Measurements from ENCODE around the gene RIMS4. TPM values are rescaled to one million over a fixed set of nuclear protein-coding genes. Genes with fewer than 3 reads are reported as not detected.
A peak's percentile ranks its signal among the peaks of the same experiment; 100 is the strongest.
"Not testable (repeated sequence)": the region's sequence is repeated elsewhere in the genome, so short reads cannot be mapped to it uniquely, and the experiment has no call there.

Gene RIMS4
- polyA plus RNA-seq, 4 donors: 0.54 to 1.0 (median 0.79) TPM

DNA sequence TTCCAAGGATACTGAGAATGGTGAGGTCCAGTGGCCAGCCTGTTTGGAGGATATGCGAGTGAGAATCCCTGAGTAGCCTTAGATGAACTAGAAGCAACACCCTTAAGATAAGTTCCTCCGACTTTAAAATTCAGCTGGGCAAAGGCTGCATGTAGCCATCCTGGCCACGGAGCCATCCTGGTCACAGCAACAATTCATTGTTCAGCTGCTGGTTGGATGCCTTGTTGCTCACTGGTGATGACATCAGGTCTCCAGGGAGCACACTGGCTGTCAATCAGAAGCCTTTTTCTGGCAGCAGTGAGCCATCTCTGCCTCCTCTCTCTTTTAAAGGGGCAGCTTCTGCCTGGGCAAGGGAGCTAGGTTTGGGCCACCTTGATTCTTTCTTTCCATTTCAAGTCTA, 22.4 kb upstream of the RIMS4 start:
- no peak for DNase-seq (ENCODE audit: low read depth in 4 of 4, low spot score in 2 of 4)

DNA sequence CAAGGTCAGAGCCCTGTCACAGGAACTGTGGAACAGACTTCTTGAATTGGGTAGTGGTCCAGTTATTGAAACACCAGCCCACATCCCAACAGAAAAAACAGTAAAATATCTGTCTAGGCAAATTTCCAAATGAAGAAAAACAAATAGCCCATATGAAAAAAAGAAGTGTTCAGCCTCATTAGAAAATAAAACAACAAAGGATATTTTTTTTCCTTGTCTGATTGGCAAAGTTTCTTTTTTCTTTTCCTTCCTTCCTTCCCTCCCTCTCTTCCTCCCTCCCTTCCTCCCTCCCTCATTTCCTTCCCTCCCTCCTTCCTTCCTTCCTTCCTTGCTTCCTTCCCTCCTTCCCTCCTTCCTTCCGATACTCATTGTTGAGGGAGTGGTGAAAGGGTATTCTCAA, 20.6 kb upstream of the RIMS4 start:
- DNase-seq (ENCODE audit: low read depth in 4 of 4, low spot score in 2 of 4): no peak

DNA sequence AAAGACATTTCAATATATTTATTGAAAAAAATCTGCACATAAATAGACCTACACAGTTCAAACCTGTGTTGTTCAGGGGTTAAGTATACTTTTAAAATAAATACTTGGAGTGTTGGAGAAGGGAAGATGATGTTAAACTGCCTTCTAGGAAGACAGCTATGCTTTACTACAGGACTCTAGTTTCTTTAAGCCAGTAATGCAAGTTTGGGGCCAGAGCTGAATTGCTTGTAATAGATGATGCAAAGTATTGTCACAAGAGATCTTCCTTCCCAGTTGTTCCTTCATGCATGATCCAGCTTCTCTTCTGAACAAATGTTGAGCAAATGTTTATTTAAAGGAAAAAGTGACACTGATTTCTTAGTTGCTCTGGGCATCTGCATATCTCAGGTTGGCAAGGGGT, 20.2 kb upstream of the RIMS4 start:
- DNase-seq (ENCODE audit: low read depth in 4 of 4, low spot score in 2 of 4): no peak

DNA sequence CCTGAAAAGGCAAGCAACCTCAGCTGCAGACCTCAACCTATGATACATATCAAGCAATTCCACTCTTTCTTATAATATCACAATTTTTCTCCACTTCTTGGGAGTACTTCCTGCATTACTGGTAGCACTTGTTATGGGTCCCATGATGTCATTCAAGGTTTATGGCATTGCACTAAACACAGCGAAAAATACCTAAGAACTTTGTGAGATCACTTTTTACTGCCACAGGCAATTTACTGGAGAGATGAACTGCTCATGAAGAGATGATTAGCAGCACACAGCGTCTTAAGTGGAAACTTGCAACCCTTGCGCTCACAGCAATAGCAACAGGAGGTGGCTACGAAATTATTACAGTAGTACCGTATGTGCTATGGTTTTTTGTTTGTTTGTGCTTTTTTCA, 19.3 kb upstream of the RIMS4 start:
- no peak for DNase-seq (ENCODE audit: low read depth in 4 of 4, low spot score in 2 of 4)

DNA sequence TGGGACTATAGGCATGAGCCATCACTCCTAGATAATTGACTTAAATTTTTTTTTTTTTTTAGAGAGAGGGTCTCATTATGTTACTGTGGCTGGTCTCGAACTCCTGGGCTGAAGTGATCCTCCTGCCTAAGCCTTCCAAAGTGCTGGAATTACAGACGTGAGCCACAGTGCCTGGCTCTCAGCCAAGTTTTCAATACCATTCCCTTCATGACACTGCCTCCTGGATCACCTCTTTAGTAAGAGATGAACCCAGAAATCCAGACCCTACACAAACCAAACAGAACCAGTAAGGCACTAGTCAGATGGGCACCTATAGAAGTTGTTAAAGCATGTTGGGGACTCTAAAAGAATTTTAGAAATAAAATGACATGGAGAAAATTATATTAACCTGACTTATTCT, 18.3 kb upstream of the RIMS4 start:
- DNase-seq (ENCODE audit: low read depth in 4 of 4, low spot score in 2 of 4): no peak

DNA sequence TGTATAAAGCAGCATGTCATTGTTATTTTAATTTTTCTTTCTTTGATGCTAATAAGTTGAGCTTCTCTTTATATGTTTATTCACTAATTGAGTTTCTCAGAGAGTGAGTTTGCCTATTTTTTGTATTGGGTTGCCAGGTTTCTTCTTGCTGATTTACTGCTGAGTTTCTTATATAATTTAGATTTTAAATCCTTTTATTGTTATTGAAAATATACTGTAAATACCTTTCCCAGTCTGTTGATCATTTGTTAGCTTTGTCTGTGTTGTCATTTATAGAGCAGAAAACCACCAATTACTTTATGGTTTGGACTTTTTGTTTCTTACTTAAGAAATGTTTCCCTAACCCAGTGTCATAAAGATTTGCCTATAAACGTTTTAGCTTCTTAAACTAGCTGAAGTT, 17.1 kb upstream of the RIMS4 start:
- DNase-seq (ENCODE audit: low read depth in 4 of 4, low spot score in 2 of 4): no peak

DNA sequence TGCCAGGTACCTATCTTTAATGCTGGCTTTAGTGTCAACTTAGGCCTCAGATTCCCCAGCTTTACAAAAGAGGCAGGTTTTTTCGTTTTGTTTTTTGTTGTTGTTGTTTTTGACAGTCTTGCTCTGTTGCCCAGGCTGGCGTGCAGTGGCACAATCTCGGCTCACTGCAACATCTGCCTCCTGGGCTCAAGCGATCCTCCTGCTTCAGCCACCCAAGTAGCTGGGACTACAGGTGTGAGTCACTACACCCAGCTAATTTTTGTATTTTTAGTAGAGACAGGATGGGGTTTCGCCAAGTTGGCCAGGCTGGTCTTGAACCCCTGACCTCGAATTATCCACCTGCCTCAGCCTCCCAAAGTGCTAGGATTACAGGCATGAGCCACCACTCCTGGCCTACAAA, 11.2 kb upstream of the RIMS4 start:
- not testable (repeated sequence) for DNase-seq (ENCODE audit: low read depth in 4 of 4, low spot score in 2 of 4)

DNA sequence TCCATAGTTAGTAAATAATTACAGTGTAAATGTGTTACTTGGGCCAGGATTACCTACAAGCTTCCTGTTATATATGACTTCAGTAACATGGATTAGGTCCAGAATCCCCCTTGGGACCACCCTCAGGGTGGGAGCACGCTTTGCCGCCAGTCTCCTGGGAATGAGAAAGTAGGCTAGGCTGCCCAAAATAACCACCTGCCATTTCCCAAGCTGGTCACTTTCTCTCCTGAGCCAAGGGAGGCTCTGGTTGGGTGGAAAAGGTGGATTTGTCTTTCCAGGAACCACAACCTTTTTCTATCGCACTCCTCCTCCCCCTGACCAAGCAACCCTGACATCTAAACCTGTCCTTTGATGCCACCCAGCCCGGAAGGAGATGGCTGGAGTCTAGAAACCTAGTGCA, 9.6 kb upstream of the RIMS4 start:
- DNase-seq (ENCODE audit: low read depth in 4 of 4, low spot score in 2 of 4): no peak

DNA sequence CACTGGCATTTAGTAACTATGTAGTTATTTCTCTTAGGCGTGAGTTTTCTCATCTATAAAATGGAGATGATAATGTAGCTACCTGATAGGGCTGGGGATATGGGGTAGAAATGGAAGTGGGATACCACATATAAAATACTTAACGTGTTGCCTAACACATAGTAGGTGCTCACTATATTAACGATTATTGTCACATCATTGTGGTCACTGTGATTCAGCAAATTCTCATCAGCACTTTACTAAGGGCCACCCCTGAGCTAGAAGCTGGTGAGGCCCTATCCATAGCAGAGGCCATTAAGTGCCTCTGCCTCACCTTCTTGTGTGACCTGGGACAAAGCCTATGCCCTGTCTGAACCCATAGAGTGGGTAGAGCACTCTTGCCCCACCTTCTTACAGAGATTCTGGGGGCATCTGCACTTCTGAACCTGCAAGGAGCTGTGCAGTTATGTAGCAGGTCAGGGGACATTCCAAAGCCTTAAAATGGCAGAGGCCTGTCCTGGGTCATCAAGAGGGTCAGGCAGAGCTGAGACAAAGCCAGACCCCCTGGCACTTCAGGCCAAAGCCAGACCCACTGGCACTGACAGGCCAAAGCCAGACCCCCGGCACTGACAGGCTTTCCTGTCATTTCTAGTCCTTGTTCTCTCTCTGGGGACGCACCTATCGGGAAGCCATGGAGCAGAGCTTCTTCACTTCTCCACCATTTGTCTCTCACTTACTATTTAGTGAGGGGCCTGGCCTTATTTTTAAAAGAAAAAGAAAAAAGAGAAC, 7.0 kb upstream of the RIMS4 start:
- DNase-seq (ENCODE audit: low read depth in 4 of 4, low spot score in 2 of 4): no peak

DNA sequence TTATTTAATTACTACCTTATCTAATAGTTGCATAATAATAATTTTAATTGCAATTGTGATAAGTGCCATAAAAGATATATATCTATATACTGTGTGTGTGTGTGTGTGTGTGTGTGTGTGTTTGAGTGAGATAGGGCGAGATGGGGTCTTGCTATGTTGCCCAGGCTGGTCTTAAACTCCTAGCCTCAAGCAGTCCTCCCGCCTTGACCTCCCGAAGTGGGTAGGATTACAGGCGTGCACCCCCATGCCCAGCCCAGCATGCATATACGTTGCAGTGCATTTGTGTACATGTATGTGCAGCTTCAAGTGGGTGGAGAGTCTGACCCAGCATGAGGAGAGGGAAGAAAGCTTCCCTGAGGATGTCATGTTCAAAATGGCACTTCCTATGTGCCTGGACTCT, 4.6 kb upstream of the RIMS4 start:
- no peak for DNase-seq (ENCODE audit: low read depth in 4 of 4, low spot score in 2 of 4)

DNA sequence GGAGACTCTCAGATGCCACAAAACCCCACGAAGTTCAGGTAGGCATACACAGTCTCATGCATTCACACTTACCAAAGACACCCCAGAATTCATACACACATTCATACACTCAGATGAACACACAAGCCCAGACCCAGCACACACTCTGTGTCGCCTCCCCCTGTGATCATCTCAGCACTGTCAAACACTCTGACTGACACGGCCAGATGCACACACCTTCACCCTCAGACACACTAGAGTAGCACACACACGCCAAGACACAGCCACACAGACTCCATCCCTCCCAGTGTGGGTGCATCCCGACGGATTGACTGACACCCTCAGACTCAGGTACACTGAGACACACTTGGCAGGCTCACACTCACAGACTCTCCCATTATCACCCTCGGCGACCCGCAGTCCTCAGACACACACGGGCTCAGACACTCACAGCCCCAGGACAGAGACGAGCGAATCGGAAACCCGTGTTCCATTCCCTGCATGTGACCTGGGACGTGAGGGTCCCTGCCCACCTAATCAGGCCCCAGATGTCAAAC, 872 bp upstream of the RIMS4 start:
- no peak for DNase-seq (ENCODE audit: low read depth in 4 of 4, low spot score in 2 of 4)

DNA sequence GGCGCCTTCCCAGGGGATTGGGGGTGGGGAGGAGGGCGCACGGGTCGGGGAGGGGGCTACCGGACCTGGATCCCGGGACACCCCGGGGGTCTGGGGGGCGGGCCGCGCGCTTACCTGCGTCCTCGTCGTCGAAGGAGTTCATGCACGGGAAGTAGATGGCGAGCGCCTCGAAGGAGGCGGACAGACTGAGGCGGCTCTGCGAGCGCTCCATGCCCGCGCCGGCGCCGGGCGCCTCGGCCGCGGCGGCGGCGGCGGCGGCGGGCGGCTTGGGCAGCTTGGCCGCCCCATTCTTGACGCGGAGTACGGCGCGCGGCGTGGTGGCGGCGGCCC, 320 bp downstream of the RIMS4 start:
- DNase-seq (ENCODE audit: low read depth in 4 of 4, low spot score in 2 of 4): no peak

DNA sequence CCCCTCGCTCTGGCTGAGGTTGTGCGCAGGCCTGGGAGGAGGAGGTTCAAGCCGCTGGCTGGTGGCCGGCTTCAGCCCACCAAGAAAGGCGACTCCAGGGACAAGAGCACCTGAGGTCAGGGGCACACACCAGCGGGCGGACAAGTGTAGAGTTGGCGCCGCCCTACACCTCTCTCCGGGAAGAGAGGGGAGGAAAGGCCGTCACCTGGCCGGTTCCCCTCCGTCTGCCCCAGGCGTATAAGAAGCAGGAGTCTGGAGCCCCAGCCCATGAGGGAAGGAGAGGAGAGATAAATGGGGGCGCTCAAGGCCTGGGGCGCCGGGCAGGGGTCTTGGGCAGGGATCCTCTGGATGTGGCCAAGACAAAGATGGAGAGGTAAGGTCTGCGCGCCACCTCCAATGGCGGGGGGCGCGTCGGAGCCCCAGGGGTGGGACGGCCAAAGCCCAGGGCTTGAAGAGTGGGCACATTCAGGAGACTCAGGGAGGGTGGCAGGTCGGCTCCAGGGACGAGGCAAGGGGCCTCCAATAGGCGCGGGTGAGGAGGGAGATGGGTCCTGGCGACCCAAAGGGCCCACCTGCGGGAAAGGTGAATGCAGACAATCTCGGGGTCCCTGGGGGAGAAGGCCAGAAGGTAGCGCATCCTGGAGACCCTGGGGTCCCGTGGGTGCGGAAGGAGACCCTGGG, 826 bp downstream of the RIMS4 start:
- no peak for DNase-seq (ENCODE audit: low read depth in 4 of 4, low spot score in 2 of 4)

DNA sequence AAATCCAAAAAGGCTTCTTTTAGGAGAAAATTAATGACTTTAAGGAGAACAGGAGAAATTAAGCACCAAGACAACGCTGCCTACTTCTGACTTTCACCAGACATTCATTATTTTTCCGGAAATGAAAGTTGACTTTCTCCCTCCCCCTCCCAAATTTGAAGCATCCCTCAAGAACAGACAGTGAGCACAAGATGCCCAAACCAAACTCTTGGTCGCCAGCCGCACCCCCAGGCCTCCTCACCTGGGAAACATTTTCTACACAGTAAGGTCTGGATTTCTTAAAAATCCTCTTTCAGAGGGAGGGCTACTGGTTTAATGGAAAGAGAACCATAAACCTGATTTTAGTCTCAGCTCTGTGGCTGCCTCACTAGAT, 2.7 kb downstream of the RIMS4 start:
- DNase-seq (ENCODE audit: low read depth in 4 of 4, low spot score in 2 of 4): no peak

DNA sequence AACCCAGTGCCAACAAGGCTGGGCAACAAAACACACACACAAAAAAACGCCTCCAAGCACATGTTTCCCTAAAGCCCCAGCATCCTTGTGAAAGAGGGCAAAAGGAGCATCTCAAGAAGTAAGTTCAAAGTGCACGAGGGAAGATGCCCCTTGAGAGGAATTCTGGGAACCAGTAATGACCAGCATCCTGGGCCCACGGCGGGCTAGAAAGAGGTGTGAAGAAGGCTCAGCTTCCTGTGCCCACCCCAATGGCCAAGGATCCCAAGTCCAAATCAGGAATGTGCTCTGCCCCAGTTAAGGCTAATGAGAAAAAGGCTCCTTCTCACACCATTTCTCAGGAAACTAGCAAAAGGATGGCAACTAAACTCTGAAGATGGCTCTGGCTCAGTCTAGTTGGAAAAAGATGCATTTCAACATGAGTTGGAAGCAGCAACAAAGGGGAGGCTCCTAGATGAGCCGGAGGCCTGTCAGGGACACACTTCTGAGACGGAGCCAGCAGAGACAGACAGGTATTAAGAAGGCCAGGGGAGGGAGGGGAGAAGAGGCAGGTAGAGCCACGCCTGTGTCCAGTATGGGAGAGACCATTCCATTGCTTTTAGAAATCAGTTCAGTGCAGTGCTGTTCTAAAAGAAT, 3.2 kb downstream of the RIMS4 start:
- no peak for DNase-seq (ENCODE audit: low read depth in 4 of 4, low spot score in 2 of 4)

DNA sequence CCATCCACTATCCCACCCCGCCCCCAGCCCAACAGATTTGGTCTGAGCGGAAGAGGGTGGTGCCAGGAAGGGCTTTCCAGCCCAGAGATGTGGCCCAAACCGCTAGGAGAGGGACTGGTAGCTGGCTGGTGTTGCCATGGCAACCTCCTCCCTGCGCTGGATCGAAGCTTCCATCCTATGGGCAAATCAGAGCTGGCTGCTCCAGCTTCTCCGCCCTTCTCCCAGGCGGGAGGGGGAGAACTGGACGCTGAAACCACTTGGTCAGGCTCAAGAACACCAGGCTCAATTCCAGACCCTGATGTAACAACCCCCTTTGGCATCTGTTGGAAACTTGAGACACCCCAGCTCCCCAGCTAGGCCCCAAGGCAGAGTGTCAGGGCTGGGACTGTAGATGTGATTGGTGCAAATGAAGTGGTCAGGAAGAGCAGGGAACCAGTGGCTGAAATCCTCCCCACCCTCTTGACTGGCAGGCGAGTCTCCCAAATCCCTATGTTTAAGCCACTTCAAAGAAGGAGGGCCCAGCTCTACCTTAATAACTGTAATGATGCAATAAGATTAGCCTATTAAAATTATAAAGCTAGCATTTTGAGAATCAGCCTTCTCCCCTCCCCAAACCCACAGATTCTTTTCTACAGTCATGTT, 4.2 kb downstream of the RIMS4 start:
- DNase-seq (ENCODE audit: low read depth in 4 of 4, low spot score in 2 of 4): peak; percentile 6 to 48 (median 34)

DNA sequence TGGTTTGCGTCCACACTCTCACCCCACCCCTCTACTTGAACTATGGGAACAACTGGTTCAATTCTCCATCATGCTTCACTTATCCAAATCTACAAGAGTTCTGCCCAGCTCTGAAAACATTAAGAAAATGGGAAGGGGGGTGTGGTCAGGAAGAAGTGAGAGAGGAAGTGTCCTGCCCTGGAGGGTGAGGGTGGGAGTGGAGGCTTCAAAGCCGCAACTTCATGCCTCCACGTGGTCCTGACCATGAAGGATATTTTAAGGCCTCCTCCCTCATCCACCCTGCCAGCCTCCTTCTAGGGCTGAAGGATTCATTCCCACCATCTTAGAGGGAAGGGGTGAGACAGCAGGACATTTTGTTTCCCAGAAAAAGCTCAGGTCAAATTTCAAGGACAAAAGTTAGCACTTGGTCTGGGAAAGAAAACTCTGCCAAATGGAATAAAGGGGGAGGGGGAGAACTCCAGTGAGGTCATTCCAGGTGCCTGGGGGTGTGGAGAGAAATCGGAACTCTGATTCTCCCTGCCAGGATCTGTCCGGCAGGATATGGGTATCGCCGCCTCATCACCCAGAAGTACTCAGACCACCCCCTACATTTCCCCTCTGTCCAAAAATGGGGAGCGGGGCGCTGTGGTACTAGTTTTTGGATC, 4.9 kb downstream of the RIMS4 start:
- no peak for DNase-seq (ENCODE audit: low read depth in 4 of 4, low spot score in 2 of 4)

DNA sequence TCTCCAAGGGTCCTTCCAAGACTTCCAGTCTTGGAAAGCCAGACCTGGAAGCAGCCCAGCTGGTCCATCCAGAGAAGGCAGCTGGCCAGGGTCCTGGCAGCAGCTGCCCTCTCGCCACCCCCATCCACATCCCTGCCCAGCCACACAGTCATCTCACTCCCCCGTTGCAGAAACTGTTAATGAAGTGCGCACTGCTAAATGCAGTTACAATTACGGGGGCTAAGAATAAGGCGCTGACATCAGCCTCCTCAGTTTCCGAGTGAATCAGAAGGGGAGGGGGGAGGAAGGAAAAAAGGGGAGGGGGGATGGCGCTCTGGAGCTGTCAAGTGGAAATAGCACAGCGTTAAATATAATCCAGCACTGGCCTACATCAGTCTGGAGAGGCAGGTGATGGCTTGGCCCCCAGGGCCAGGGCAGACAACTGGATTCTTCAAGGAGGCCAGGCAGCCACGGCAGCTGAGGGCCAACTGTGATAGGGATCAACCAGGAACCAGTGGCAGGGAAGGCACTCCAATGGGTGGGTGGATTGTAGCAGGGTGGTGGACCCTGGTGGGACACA, 6.9 kb downstream of the RIMS4 start:
- no peak for DNase-seq (ENCODE audit: low read depth in 4 of 4, low spot score in 2 of 4)

DNA sequence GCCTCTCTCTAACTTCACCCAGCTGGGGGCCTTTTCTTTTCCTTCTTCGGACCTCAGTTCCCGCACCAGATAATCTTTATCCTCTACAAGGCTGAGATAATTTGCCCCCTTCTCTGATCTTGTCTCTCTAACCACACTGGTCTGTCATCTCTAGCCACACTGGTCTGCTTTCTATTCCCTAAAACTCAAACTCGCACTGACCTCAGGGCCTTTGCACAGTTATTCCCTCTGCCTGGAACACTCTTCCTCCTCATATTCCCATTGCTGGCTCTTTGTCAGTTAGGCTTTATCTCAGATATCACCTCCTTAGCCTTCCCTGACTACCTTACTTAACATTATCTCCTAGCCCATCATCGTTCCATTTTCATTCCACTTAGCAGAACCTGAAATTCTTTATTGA, 7.6 kb downstream of the RIMS4 start:
- no peak for DNase-seq (ENCODE audit: low read depth in 4 of 4, low spot score in 2 of 4)

DNA sequence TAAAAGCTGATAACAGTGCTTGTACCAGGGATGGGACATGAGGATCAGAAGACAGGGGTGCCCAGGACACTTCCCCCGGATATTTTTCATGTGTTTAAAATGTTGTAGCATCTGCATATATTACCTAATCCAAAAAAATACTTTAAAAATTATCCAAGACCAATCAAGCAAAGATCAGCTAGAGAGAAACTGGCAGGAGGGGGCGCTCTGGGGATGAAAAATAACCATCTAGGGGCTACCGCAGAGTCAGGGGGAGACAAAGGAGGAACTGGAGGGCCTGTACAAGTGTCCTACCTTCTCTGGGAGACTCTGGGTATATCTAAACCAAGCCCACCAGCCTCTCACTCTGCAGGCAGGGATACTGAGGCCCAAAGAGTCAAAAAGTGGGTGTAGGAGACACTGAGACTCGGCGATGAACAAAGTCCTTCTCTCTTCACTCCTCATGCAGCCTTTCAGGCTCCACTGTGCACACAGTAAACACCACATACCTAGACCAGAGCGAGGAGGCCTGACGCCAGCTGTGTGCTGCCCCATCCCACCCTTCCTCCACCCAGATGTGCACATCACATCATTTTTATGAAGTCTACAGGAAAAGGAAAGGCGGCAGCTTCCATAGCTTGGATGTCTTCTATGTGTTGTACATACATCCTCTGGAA, 9.8 kb downstream of the RIMS4 start:
- DNase-seq (ENCODE audit: low read depth in 4 of 4, low spot score in 2 of 4): no peak
